H1 (cell line): Measurements from ENCODE around the gene ANXA4.

Experiments
- CHD1 ChIP-seq: IDR thresholded peaks from 2 replicates; pipeline ENCODE4 v1.6.1; 2012; ENCODE audit warnings: low read depth, low read length, improper control_type of control experiment
- EGR1 ChIP-seq: IDR thresholded peaks from 2 replicates; pipeline ENCODE4 v1.6.1; 2011; ENCODE audit warnings: low read depth, low read length, borderline replicate concordance
- EP300 ChIP-seq, 2 experiments: IDR thresholded peaks; 1 replicate in 1 of 2; 2 replicates in 1 of 2; pipeline ENCODE4 v1.6.1; 2011 to 2012; ENCODE audit warnings: low read depth in 2 of 2, low read length in 2 of 2, mild to moderate bottlenecking in 2 of 2, borderline replicate concordance in 1 of 2, inconsistent platforms in 1 of 2, moderate library complexity in 1 of 2
- EZH2 ChIP-seq: fragments of 200-600 bp; sonication (generic); IDR thresholded peaks from 2 replicates; pipeline ENCODE4 v1.7.1; 2012; ENCODE audit warnings: low read depth, mild to moderate bottlenecking, moderate library complexity, low read length, inconsistent platforms; ENCODE audit not compliant: severe bottlenecking
- HDAC2 ChIP-seq, 2 experiments: fragments of 300-600 bp in 1 of 2; sonication (generic) in 1 of 2; IDR thresholded peaks; 2 replicates each; pipeline ENCODE4 v1.6.1; 2011 to 2012; ENCODE audit warnings: low read depth in 2 of 2, low read length in 2 of 2, mild to moderate bottlenecking in 2 of 2, moderate library complexity in 2 of 2, borderline replicate concordance in 1 of 2, inconsistent platforms in 1 of 2
- MAFK ChIP-seq: IDR thresholded peaks from 2 replicates; pipeline ENCODE4 v1.6.1; 2012; ENCODE audit warnings: low read depth, mild to moderate bottlenecking, improper control_type of control experiment, low read length
- MAX ChIP-seq: IDR thresholded peaks from 2 replicates; pipeline ENCODE4 v1.6.1; 2012; ENCODE audit warnings: inconsistent platforms
- POLR2A ChIP-seq, 2 experiments: IDR thresholded peaks; 1 replicate in 1 of 2; 2 replicates in 1 of 2; pipeline ENCODE4 v1.6.1; 2011; ENCODE audit warnings: low read depth in 2 of 2, low read length in 2 of 2, mild to moderate bottlenecking in 2 of 2; ENCODE audit errors: control extremely low read depth in 1 of 2
- POLR2AphosphoS5 ChIP-seq: IDR thresholded peaks from 2 replicates; pipeline ENCODE4 v1.6.1; 2011; ENCODE audit warnings: low read depth, low read length
- TAF1 ChIP-seq: IDR thresholded peaks from 2 replicates; pipeline ENCODE4 v1.6.1; 2011; ENCODE audit warnings: mild to moderate bottlenecking, low read depth, low read length
- YY1 ChIP-seq: IDR thresholded peaks from 2 replicates; pipeline ENCODE4 v1.6.1; 2011; ENCODE audit warnings: low read depth, mild to moderate bottlenecking, low read length
- TF ChIP-seq, protein P1 (sequence below), 3 experiments: IDR thresholded peaks; 1 replicate in 2 of 3; 2 replicates in 1 of 3; pipeline versions ENCODE4 v1.5.1 to v1.6.1; 2011; ENCODE audit warnings: low read length in 3 of 3, mild to moderate bottlenecking in 3 of 3, inconsistent platforms in 2 of 3, low read depth in 1 of 3, moderate library complexity in 1 of 3; ENCODE audit not compliant: insufficient read depth in 1 of 3; ENCODE audit errors: control extremely low read depth in 1 of 3

GRCh38 chr2:69741575-69742321 lies at the start of gene ANXA4:
- TF ChIP-seq HDAC2 (IDR thresholded peaks at IDR 0.05; ENCODE audit: borderline replicate concordance in 1 of 2, low read depth in 2 of 2, low read length in 2 of 2) (no peak), POLR2A (IDR thresholded peaks at IDR 0.05; ENCODE audit: control extremely low read depth in 1 of 2, low read depth in 2 of 2, low read length in 2 of 2) (peak in 1 of 2 experiments; percentile 54; a peak in 2 of 3 replicates), POLR2AphosphoS5 (no peak), MAX (peak; percentile 94), EZH2 (no peak), EGR1 (no peak), CHD1 (no peak), YY1 (no peak), EP300 (IDR thresholded peaks at IDR 0.05; ENCODE audit: borderline replicate concordance in 1 of 2, low read depth in 2 of 2, low read length in 2 of 2) (no peak), TAF1 (peak; percentile 46; the same call in 1 of the 2 replicates), MAFK (no peak)
- TF ChIP-seq, protein P1, sequence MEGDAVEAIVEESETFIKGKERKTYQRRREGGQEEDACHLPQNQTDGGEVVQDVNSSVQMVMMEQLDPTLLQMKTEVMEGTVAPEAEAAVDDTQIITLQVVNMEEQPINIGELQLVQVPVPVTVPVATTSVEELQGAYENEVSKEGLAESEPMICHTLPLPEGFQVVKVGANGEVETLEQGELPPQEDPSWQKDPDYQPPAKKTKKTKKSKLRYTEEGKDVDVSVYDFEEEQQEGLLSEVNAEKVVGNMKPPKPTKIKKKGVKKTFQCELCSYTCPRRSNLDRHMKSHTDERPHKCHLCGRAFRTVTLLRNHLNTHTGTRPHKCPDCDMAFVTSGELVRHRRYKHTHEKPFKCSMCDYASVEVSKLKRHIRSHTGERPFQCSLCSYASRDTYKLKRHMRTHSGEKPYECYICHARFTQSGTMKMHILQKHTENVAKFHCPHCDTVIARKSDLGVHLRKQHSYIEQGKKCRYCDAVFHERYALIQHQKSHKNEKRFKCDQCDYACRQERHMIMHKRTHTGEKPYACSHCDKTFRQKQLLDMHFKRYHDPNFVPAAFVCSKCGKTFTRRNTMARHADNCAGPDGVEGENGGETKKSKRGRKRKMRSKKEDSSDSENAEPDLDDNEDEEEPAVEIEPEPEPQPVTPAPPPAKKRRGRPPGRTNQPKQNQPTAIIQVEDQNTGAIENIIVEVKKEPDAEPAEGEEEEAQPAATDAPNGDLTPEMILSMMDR (IDR thresholded peaks at IDR 0.05; ENCODE audit: control extremely low read depth in 1 of 3, insufficient read depth in 1 of 3, low read depth in 1 of 3, low read length in 3 of 3) = no peak
